GDM1 (cell line): Measurements from ENCODE around the gene CHD5.
"Not testable (repeated sequence)": the region's sequence is repeated elsewhere in the genome, so short reads cannot be mapped to it uniquely, and the experiment has no call there.

Experiments used
- DNase-seq: peaks from one replicate; lab custom pipeline; 2025; lab: John Stamatoyannopoulos, UW

CHD5 gene

GRCh38 chr1:6180268-6180706 is at the start of gene CHD5:
CHD5 (minus strand) TSS chr1:6180321; CDS start chr1:6180023, 298 bp downstream.
- DNase-seq: no peak

- DNase-seq: no peak
Observed at GRCh38 chr1:6225651-6226050, 45.5 kb upstream of the CHD5 start.

- DNase-seq: no peak
Observed at GRCh38 chr1:6224718-6225117, 44.6 kb upstream of the CHD5 start.

- no peak for DNase-seq
Observed at GRCh38 chr1:6223617-6224016, 43.5 kb upstream of the CHD5 start.

- DNase-seq: no peak
Observed at GRCh38 chr1:6222636-6223035, 42.5 kb upstream of the CHD5 start.

- DNase-seq: no peak
Observed at GRCh38 chr1:6221210-6221784, 41.2 kb upstream of the CHD5 start.

GRCh38 chr1:6220236-6220635 is 40.1 kb upstream of the CHD5 start:
- no peak for DNase-seq

- DNase-seq: not testable (repeated sequence)
Observed at GRCh38 chr1:6219641-6220040, 39.5 kb upstream of the CHD5 start.

- DNase-seq: no peak
Observed at GRCh38 chr1:6218375-6219164, 38.4 kb upstream of the CHD5 start.

GRCh38 chr1:6212193-6212959 is 32.3 kb upstream of the CHD5 start:
- no peak for DNase-seq

- no peak for DNase-seq
Observed at GRCh38 chr1:6211731-6212130, 31.6 kb upstream of the CHD5 start.

GRCh38 chr1:6210591-6211355 is 30.7 kb upstream of the CHD5 start:
- DNase-seq: no peak

GRCh38 chr1:6209661-6210580 is 29.8 kb upstream of the CHD5 start:
- DNase-seq: no peak

GRCh38 chr1:6208723-6209660 is 28.9 kb upstream of the CHD5 start:
- no peak for DNase-seq

GRCh38 chr1:6207921-6208320 is 27.8 kb upstream of the CHD5 start:
- DNase-seq: no peak

GRCh38 chr1:6207075-6207885 is 27.2 kb upstream of the CHD5 start:
- DNase-seq: no peak

GRCh38 chr1:6206520-6206855 is 26.4 kb upstream of the CHD5 start:
- no peak for DNase-seq

GRCh38 chr1:6205849-6206519 is 25.9 kb upstream of the CHD5 start, which contains the start of gene RNF207:
RNF207 (plus strand) TSS chr1:6206119; CDS start chr1:6206536, 417 bp downstream.
- no peak for DNase-seq

GRCh38 chr1:6202256-6202655 is 22.1 kb upstream of the CHD5 start:
- no peak for DNase-seq
